GM12891 (cell line): ENCODE data around the gene AKIP1.

Experiments
- DNase-seq: peaks from one replicate; pipeline ENCODE4 v3.0.0; 2011; ENCODE audit warnings: low spot score; ENCODE audit not compliant: insufficient read length
- FAIRE-seq: peaks from 2 replicates; lab custom pipeline; 2011; peaks lifted over from hg19 to GRCh38; lab: Jason Lieb, UNC
- PAX5 ChIP-seq: IDR thresholded peaks from 2 replicates; pipeline ENCODE4 v1.6.1; 2011; ENCODE audit warnings: low read length, moderate library complexity, mild to moderate bottlenecking; ENCODE audit not compliant: insufficient read depth, severe bottlenecking
- POLR2A ChIP-seq: IDR thresholded peaks from 2 replicates; pipeline ENCODE4 v1.6.1; 2011; ENCODE audit warnings: low read depth, low read length, control low read depth
- POLR2AphosphoS5 ChIP-seq: IDR thresholded peaks from 2 replicates; pipeline ENCODE4 v1.6.1; 2011; ENCODE audit warnings: low read depth, low read length, control low read depth
- POU2F2 ChIP-seq: IDR thresholded peaks from 2 replicates; pipeline ENCODE4 v1.6.1; 2011; ENCODE audit warnings: low read depth, mild to moderate bottlenecking, control low read depth, low read length, moderate library complexity
- SPI1 ChIP-seq: IDR thresholded peaks from 2 replicates; pipeline ENCODE4 v1.6.1; 2011; ENCODE audit warnings: low read depth, low read length, control low read depth
- TAF1 ChIP-seq: IDR thresholded peaks from 2 replicates; pipeline ENCODE4 v1.6.1; 2011; ENCODE audit warnings: low read depth, low read length, control low read depth

Gene AKIP1

DNA sequence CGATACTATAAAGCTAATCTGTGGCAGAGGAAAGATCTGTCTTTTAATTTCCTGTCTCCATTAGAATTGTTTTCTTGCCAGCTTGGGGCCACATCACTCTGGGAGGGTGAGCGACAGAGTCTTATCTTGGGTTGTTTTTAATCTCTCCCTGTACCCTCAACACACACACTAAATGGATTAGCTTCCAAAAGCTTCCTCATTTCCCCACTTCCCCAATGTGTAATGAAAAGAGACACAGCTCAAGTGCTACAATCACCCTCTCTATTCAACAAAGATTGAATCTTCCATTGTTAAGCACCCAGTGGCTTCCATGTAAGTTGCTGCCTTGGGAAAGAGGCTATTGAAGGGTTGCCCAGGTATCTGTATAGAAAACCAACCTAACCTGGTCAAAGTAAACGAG is 37.9 kb downstream of the AKIP1 start:
- FAIRE-seq (no peak), DNase-seq (no peak)
- TF ChIP-seq POLR2AphosphoS5 (no peak), POLR2A (no peak), TAF1 (no peak), POU2F2 (no peak), SPI1 (no peak), PAX5 (no peak)

DNA sequence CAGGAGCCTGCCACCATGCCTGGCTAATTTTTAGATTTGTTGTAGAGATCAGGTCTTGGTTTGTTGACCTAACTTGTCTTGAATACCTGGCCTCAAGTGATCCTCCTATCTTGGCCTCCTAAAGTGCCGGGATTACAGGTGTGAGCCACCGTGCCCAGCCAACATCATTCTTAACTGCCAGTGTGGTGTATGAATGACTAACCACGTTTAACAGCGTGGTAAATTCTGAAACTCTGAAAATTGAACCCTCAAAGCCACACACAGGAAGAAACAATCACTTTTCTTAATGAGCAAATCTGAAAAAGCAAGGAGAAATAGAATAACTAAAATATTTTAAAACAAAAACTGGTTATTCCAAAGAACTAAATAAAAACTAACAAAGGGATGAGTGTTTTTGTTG is 45.9 kb downstream of the AKIP1 start:
- TF ChIP-seq SPI1 (no peak), POLR2AphosphoS5 (no peak), POLR2A (no peak), TAF1 (no peak), PAX5 (no peak), POU2F2 (no peak)
- FAIRE-seq: no peak
- DNase-seq: no peak

DNA sequence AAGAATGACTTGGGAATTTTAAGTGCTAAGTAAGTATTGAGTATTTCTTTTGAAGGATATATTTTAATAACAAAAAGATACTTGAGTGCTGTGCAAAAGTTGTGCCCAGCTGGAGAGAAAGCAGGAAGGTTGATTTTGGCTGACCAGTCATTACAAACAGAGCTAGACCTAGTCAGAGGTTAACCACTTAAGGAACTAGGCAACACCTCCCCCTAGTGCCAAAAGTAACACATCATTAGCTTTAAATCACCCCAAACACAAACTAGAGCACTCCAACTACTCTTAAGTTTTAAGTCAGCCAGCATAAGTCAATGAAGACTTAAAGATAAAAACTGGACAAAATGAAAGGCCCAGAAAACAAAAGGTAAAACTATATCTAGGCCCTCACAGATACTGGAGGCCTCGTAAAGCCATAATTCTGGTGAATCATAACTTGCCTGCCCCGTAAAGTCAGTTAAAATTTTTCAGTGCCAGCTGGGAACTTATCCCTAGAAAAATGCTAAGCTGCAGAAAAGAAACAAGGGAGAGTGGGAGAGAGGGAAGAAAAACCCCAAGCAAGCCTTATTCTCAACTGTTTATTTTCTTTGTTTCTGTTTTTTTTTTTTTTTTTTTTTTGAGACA is 48.7 kb downstream of the AKIP1 start:
- FAIRE-seq: peak; percentile 85
- peak; percentile 57 for DNase-seq
- no peak for TF ChIP-seq POLR2A

DNA sequence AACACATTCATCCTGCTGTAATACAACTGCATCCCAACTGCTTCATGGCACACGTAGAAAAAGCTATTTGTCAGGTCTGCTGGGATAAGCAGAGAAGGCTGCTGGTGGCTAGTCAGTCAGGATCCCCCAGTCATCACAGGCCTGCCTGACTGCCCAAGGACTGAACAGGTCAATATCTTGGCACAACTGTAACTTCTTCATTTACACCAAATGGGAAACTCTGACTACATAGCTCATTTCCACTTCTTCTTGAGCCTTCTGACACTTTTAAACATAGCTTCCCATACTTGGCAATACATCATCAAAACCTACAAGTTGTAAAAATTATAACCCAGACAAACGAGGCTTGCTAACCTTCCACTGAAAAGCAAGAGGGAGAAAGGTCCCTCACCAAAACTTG is 50.4 kb downstream of the AKIP1 start:
- FAIRE-seq (no peak), DNase-seq (no peak)
- TF ChIP-seq SPI1 (no peak), PAX5 (no peak), TAF1 (no peak), POLR2AphosphoS5 (no peak), POU2F2 (no peak), POLR2A (no peak)

DNA sequence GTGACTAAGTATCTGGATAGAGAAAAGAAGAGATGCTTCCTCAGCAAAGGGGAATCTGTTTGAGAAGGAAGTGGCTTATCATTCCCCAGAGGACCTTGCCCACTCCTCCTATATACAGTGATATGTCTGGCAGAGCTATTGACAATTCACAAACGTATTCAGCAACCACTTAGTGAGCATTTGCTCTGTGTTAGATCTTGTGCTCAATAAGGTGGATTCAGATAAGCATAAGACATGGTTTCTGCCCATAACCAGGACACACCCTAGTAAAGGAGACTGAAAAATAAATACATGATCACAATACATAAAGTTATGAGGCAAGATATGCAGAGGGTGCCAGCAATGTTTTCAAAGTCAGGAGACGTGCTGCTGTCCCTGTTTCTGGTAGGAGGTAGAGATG is 51.9 kb downstream of the AKIP1 start:
- DNase-seq (no peak), FAIRE-seq (peak; percentile 65)
- TF ChIP-seq POLR2AphosphoS5 (no peak), SPI1 (no peak), PAX5 (no peak)

DNA sequence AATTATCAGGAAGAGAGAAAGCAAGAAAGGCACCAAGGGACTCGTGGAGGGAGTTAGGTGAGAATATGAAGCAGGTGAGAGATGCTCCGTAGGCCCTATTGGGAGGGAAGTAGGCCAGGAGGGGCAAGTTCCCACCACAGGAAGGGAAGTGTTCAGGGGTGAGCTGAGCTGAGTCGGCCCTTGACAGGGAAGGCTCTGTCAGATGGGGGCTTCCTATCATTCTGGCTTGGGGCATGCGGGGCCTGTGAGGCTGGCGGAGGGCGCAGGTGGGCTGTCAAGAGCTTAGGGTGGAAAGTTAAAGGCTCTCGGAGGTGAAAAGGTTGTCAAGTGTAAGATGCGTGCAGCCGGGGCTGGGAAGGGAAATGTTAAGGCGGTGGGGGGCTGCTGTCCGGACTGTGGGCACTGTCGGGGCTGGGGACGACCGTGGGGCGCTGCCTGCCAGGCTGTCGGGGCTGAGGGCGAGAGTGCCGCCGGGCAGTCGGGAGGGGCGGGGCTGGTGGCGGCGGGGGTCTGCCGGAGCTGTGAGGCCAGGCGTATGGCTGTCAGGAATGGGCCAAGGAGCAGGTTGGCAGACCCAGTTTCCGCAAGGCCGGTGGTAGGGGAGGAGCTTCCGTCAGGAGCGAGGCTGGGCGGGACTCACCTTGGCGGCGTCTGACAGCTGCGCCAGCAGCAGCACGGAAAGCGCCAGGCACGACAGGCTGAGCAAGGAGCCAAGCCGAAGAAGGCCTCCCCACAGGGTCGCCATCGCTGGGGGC is 52.8 kb downstream of the AKIP1 start:
- TF ChIP-seq TAF1: no peak
- no peak for TF ChIP-seq POU2F2
- no peak for TF ChIP-seq PAX5
- no peak for TF ChIP-seq SPI1
- TF ChIP-seq POLR2A: no peak
- peak; percentile 28 for FAIRE-seq

DNA sequence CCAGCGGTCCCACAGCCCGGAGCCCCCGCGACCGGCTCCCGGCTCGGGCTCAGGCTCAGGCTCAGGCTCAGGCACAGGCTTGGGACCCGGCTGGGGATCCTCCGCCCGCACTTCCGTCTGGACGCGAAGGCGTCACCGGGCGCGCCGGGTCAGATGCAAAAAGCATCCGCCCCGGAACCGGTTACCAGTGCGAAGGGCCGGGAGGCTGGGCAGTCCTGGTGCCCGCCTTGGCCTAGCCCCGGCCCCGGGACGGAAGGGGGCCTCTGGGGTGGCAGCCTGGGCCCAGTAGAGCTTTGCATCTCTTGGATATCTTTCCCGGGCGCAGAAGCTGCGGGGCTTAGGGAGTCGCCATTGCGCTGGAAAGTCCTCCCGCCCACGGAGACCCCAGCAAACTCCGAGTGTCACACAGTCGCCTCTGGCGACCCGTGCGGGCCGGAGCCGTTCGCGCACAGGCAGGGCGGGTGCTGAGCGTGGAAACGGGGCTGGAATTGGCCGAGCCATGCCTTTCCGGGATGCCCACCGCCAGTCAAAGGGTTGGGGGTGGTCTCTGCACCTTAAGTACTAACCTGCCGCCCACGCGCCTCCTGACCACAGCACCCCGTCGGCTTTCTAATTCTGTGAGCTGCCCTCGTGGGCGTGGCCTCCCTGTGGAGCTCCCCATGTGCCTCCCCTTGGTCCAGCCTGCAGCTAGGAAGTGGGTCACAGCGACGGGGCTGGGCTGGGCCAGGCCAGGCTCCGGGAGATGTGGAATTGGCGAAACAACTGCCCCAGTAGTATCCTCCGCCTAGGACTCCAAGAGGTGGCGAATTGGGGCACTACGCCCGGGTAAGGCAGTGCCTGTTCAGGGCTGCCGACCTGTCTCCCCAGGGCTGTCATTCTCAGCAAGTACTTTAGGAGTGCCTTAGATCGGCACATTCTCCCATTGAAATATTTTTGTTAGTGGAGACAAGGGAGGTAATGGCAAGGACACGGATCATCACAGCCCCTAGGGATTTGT is 53.6 kb downstream of the AKIP1 start, which contains the start of gene TMEM9B:
Gene TMEM9B, minus strand, starts transcription at position 119 of the 997 bp plus-strand sequence. CDS start 129 bp downstream, outside the sequence.
- TF ChIP-seq POLR2AphosphoS5: peak; percentile 83
- TF ChIP-seq POLR2A: peak; percentile 41; the same call in 1 of the 2 replicates
- TF ChIP-seq TAF1: peak; percentile 45
- no peak for TF ChIP-seq PAX5
- TF ChIP-seq SPI1: peak; percentile 58
- peak; percentile 89 for TF ChIP-seq POU2F2
- DNase-seq: peak; percentile 79
- peak; percentile 98 for FAIRE-seq

More for the DNA sequence above, 52.8 kb downstream of the AKIP1 start:
- peak; percentile 75 for DNase-seq

DNA sequence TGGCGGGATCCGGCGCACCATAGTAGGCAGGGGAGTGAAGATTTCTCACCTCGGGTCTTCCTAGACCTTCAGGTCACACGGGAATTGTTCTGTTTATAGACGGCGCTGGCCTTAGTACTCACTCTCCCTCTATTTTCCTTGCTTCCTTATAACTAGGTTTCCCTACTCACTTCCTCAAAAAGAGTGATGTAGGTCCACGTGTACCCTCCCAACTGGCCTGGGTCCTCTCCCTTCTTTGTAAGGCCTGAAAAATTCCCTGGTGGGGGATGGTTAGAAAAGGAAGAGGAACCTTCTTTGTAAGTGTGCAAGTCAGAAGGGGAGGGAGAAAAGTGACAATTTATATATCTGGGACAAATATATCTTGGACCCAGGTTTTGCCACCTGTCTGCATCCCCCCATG is 56.2 kb downstream of the AKIP1 start:
- FAIRE-seq (no peak), DNase-seq (no peak)
- TF ChIP-seq SPI1 (peak; percentile 31), POLR2AphosphoS5 (no peak)
